HEK293 (cell line): ENCODE measurements around the gene CENPK.
A peak's percentile ranks its signal among the peaks of the same experiment; 100 is the strongest.

Source experiments
- KLF1 ChIP-seq: fragments of 450-650 bp; formaldehyde crosslinking; IDR thresholded peaks from 2 replicates; pipeline ENCODE4 v1.5.1; 2016; ENCODE audit warnings: missing biosample characterization, missing genetic modification characterization
- KLF10 ChIP-seq: fragments of 450-650 bp; IDR thresholded peaks from 2 replicates; pipeline ENCODE4 v1.5.1; 2018; ENCODE audit warnings: missing biosample characterization, mild to moderate bottlenecking, missing genetic modification characterization
- MEIS1 ChIP-seq: sonication (generic); formaldehyde crosslinking; IDR thresholded peaks from 2 replicates; pipeline ENCODE4 v1.8.1; 2022; ENCODE audit warnings: missing genetic modification reagents, mild to moderate bottlenecking, borderline replicate concordance
- MZF1 ChIP-seq: fragments of 450-650 bp; formaldehyde crosslinking; IDR thresholded peaks from 2 replicates; pipeline ENCODE4 v1.5.1; 2017; ENCODE audit warnings: missing biosample characterization, missing genetic modification characterization, borderline replicate concordance
- OSR2 ChIP-seq: fragments of 450-650 bp; formaldehyde crosslinking; IDR thresholded peaks from 2 replicates; pipeline ENCODE4 v1.5.1; 2016; ENCODE audit warnings: missing biosample characterization, missing genetic modification characterization
- SALL2 ChIP-seq: fragments of 450-650 bp; formaldehyde crosslinking; IDR thresholded peaks from 2 replicates; pipeline ENCODE4 v1.5.0; 2017; ENCODE audit warnings: missing biosample characterization, mild to moderate bottlenecking, missing genetic modification characterization, borderline replicate concordance
- TRIM28 ChIP-seq: IDR thresholded peaks from 2 replicates; pipeline ENCODE4 v1.6.1; 2011; ENCODE audit warnings: low read length, control low read depth, borderline replicate concordance
- WT1 ChIP-seq: fragments of 450-650 bp; formaldehyde crosslinking; IDR thresholded peaks from 2 replicates; pipeline ENCODE4 v1.5.1; 2016; ENCODE audit warnings: missing biosample characterization, missing genetic modification characterization
- ZBTB1 ChIP-seq: fragments of 450-650 bp; formaldehyde crosslinking; IDR thresholded peaks from 2 replicates; pipeline ENCODE4 v1.5.1; 2016; ENCODE audit warnings: missing biosample characterization, missing genetic modification characterization
- ZEB2 ChIP-seq: fragments of 450-650 bp; formaldehyde crosslinking; IDR thresholded peaks from 2 replicates; pipeline ENCODE4 v1.5.1; 2016; ENCODE audit warnings: missing biosample characterization, missing genetic modification characterization
- ZFHX2 ChIP-seq: fragments of 450-650 bp; formaldehyde crosslinking; conservative IDR thresholded peaks from 2 replicates; pipeline ENCODE4 v1.5.1; 2016; ENCODE audit warnings: missing biosample characterization, missing genetic modification characterization
- ZNF121 ChIP-seq: fragments of 450-650 bp; formaldehyde crosslinking; IDR thresholded peaks from 2 replicates; pipeline ENCODE4 v1.5.1; 2016; ENCODE audit warnings: missing biosample characterization, missing genetic modification characterization
- ZNF132 ChIP-seq: fragments of 450-650 bp; formaldehyde crosslinking; IDR thresholded peaks from 2 replicates; pipeline ENCODE4 v1.5.1; 2017; ENCODE audit warnings: missing biosample characterization, missing genetic modification characterization, borderline replicate concordance
- ZNF155 ChIP-seq: fragments of 450-650 bp; formaldehyde crosslinking; IDR thresholded peaks from 2 replicates; pipeline ENCODE4 v1.5.1; 2016; ENCODE audit warnings: missing biosample characterization, missing genetic modification characterization
- ZNF16 ChIP-seq: fragments of 450-650 bp; formaldehyde crosslinking; IDR thresholded peaks from 2 replicates; pipeline ENCODE4 v1.5.1; 2016; ENCODE audit warnings: low read depth, missing biosample characterization, missing genetic modification characterization
- ZNF174 ChIP-seq: fragments of 450-650 bp; formaldehyde crosslinking; IDR thresholded peaks from 2 replicates; pipeline ENCODE4 v1.5.0; 2017; ENCODE audit warnings: missing biosample characterization, mild to moderate bottlenecking, missing genetic modification characterization
- ZNF214 ChIP-seq: fragments of 450-650 bp; formaldehyde crosslinking; IDR thresholded peaks from 2 replicates; pipeline ENCODE4 v1.5.1; 2017; ENCODE audit warnings: missing biosample characterization, mild to moderate bottlenecking, missing genetic modification characterization, borderline replicate concordance
- ZNF311 ChIP-seq: fragments of 450-650 bp; formaldehyde crosslinking; IDR thresholded peaks from 2 replicates; pipeline ENCODE4 v1.5.1; 2017; ENCODE audit warnings: missing biosample characterization, missing genetic modification characterization, borderline replicate concordance
- ZNF324 ChIP-seq: fragments of 450-650 bp; formaldehyde crosslinking; IDR thresholded peaks from 2 replicates; pipeline ENCODE4 v1.5.1; 2016; ENCODE audit warnings: missing biosample characterization, missing genetic modification characterization
- ZNF366 ChIP-seq: fragments of 450-650 bp; formaldehyde crosslinking; conservative IDR thresholded peaks from 2 replicates; pipeline ENCODE4 v1.5.1; 2016; ENCODE audit warnings: missing biosample characterization, missing genetic modification characterization
- ZNF394 ChIP-seq: fragments of 450-650 bp; formaldehyde crosslinking; IDR thresholded peaks from 2 replicates; pipeline ENCODE4 v1.5.1; 2016; ENCODE audit warnings: missing biosample characterization, missing genetic modification characterization, mild to moderate bottlenecking, moderate library complexity, borderline replicate concordance
- ZNF433 ChIP-seq: fragments of 450-650 bp; formaldehyde crosslinking; IDR thresholded peaks from 2 replicates; pipeline ENCODE4 v1.5.1; 2016; ENCODE audit warnings: missing biosample characterization, missing genetic modification characterization, low read depth
- ZNF449 ChIP-seq: fragments of 450-650 bp; formaldehyde crosslinking; IDR thresholded peaks from 2 replicates; pipeline ENCODE4 v1.5.1; 2017; ENCODE audit warnings: missing biosample characterization, mild to moderate bottlenecking, missing genetic modification characterization, moderate library complexity
- ZNF521 ChIP-seq: fragments of 450-650 bp; formaldehyde crosslinking; IDR thresholded peaks from 2 replicates; pipeline ENCODE4 v1.5.1; 2017; ENCODE audit warnings: missing biosample characterization, mild to moderate bottlenecking, missing genetic modification characterization
- ZNF571 ChIP-seq: fragments of 450-650 bp; formaldehyde crosslinking; IDR thresholded peaks from 2 replicates; pipeline ENCODE4 v1.5.0; 2017; ENCODE audit warnings: missing biosample characterization, missing genetic modification characterization
- ZNF645 ChIP-seq: fragments of 450-650 bp; formaldehyde crosslinking; IDR thresholded peaks from 2 replicates; pipeline ENCODE4; 2016; ENCODE audit warnings: missing biosample characterization, missing genetic modification characterization
- ZNF654 ChIP-seq: fragments of 450-650 bp; formaldehyde crosslinking; IDR thresholded peaks from 2 replicates; pipeline ENCODE4 v1.5.1; 2016; ENCODE audit warnings: low read depth, missing biosample characterization, missing genetic modification characterization
- ZNF701 ChIP-seq: fragments of 450-650 bp; formaldehyde crosslinking; IDR thresholded peaks from 2 replicates; pipeline ENCODE4 v1.5.1; 2016; ENCODE audit warnings: missing biosample characterization, missing genetic modification characterization
- ZNF777 ChIP-seq: fragments of 450-650 bp; formaldehyde crosslinking; IDR thresholded peaks from 2 replicates; pipeline ENCODE4 v1.5.1; 2017; ENCODE audit warnings: missing biosample characterization, missing genetic modification characterization, borderline replicate concordance
- ZNF830 ChIP-seq: fragments of 450-650 bp; IDR thresholded peaks from 2 replicates; pipeline ENCODE4 v1.5.0; 2018; ENCODE audit warnings: missing biosample characterization, missing genetic modification characterization, low read depth, mild to moderate bottlenecking, moderate library complexity
- TF ChIP-seq, protein P1 (sequence below): fragments of 450-650 bp; formaldehyde crosslinking; IDR thresholded peaks from 2 replicates; pipeline ENCODE4 v1.5.1; 2016; ENCODE audit warnings: missing biosample characterization, missing genetic modification characterization
- TF ChIP-seq, protein P2 (sequence below): fragments of 450-650 bp; formaldehyde crosslinking; IDR thresholded peaks from 2 replicates; pipeline ENCODE4 v1.5.1; 2016; ENCODE audit warnings: missing biosample characterization, missing genetic modification characterization
- TF ChIP-seq, protein P3 (sequence below): sonication (generic); formaldehyde crosslinking; IDR thresholded peaks from 2 replicates; pipeline ENCODE4 v1.8.1; 2022; ENCODE audit warnings: mild to moderate bottlenecking, moderate library complexity, missing genetic modification reagents

The CENPK gene

GRCh38 chr5:65562731-65563701, at the start of gene CENPK, which contains the start of gene PPWD1 (continued):
- TF ChIP-seq ZNF433 (no peak), SALL2 (tag by site-specific recombination) (no peak), WT1 (tag by site-specific recombination) (no peak), ZNF311 (tag by site-specific recombination) (no peak), ZNF366 (tag by site-specific recombination) (peak; percentile 67), ZNF701 (no peak), OSR2 (tag by site-specific recombination) (0 out of 2 replicates have a peak, but pooled peaks have one; percentile 51), ZNF121 (tag by site-specific recombination) (no peak), ZBTB1 (tag by site-specific recombination) (no peak), ZNF132 (tag by site-specific recombination) (no peak), ZNF16 (tag by site-specific recombination) (no peak), ZFHX2 (tag by site-specific recombination) (0 out of 2 replicates have a peak, but pooled peaks have one; percentile 17), ZNF645 (tag by site-specific recombination) (no peak), ZNF394 (no peak), ZNF830 (tag by site-specific recombination) (no peak), TRIM28 (peak; percentile 87; the same call in 1 of the 2 replicates), ZNF449 (tag by site-specific recombination) (peak; percentile 43; the same call in 1 of the 2 replicates), MZF1 (tag by site-specific recombination) (no peak), ZNF777 (no peak), ZNF521 (tag by site-specific recombination) (no peak), ZNF174 (tag by site-specific recombination) (no peak), KLF1 (tag by site-specific recombination) (no peak), ZNF324 (tag by site-specific recombination) (0 out of 2 replicates have a peak, but pooled peaks have one; percentile 26), ZEB2 (tag by site-specific recombination) (peak; percentile 87), MEIS1 (no peak), ZNF214 (tag by site-specific recombination) (no peak), ZNF654 (tag by site-specific recombination) (no peak), KLF10 (no peak), ZNF571 (tag by site-specific recombination) (no peak), ZNF155 (tag by site-specific recombination) (no peak)
- TF ChIP-seq, protein P1, sequence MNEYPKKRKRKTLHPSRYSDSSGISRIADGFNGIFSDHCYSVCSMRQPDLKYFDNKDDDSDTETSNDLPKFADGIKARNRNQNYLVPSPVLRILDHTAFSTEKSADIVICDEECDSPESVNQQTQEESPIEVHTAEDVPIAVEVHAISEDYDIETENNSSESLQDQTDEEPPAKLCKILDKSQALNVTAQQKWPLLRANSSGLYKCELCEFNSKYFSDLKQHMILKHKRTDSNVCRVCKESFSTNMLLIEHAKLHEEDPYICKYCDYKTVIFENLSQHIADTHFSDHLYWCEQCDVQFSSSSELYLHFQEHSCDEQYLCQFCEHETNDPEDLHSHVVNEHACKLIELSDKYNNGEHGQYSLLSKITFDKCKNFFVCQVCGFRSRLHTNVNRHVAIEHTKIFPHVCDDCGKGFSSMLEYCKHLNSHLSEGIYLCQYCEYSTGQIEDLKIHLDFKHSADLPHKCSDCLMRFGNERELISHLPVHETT (tag by site-specific recombination) = peak; percentile 58; the same call in 1 of the 2 replicates
- TF ChIP-seq, protein P2, sequence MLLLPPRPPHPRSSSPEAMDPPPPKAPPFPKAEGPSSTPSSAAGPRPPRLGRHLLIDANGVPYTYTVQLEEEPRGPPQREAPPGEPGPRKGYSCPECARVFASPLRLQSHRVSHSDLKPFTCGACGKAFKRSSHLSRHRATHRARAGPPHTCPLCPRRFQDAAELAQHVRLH (tag by site-specific recombination) = no peak; the same call in 1 of the 2 replicates
- TF ChIP-seq, protein P3, sequence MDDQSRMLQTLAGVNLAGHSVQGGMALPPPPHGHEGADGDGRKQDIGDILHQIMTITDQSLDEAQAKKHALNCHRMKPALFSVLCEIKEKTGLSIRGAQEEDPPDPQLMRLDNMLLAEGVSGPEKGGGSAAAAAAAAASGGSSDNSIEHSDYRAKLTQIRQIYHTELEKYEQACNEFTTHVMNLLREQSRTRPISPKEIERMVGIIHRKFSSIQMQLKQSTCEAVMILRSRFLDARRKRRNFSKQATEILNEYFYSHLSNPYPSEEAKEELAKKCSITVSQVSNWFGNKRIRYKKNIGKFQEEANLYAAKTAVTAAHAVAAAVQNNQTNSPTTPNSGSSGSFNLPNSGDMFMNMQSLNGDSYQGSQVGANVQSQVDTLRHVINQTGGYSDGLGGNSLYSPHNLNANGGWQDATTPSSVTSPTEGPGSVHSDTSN (CRISPR knock-in tag) = 0 out of 2 replicates have a peak, but pooled peaks have one; percentile 54
